ENCODE results near the gene USP1.

USP1 gene, protein sequence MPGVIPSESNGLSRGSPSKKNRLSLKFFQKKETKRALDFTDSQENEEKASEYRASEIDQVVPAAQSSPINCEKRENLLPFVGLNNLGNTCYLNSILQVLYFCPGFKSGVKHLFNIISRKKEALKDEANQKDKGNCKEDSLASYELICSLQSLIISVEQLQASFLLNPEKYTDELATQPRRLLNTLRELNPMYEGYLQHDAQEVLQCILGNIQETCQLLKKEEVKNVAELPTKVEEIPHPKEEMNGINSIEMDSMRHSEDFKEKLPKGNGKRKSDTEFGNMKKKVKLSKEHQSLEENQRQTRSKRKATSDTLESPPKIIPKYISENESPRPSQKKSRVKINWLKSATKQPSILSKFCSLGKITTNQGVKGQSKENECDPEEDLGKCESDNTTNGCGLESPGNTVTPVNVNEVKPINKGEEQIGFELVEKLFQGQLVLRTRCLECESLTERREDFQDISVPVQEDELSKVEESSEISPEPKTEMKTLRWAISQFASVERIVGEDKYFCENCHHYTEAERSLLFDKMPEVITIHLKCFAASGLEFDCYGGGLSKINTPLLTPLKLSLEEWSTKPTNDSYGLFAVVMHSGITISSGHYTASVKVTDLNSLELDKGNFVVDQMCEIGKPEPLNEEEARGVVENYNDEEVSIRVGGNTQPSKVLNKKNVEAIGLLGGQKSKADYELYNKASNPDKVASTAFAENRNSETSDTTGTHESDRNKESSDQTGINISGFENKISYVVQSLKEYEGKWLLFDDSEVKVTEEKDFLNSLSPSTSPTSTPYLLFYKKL

DNA sequence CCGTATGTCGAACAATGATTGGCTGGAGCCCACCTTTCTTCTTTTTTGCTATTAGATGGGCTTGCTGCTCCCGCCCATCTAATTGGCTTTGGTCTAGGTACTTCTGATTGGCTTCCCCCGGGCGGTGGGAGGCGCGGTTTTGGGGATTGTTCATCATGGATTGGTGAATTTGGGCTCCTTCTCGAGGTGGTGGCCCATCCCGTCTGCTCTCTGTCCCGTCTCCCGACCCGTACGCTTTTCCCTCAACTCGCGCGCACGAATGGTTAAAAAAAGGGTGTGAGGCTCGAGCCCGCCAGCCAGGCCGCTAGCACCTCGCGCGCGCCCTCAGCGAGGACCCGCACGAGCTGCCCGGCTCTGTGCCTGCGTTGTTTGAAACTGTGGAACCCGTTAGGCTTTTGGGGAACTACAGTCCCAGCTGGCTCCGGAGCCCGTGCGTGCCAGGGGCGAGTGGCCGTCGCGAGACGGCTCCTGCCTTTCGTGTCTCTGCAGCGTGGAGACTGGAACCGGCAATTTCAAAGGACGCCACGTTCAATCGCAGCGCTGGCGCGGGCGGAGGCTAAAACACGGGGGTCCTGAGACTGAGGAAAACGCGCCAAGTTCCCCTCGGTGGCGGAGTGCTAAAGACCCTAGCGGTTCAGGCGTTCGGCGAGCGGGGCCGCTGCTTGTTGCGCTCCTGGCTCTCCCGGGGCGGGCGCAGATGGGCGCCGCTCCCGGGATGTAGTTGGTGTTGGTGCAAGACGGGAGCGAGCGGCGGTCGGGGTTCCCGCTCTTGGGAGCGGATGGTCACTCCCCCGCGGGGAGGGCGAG, at the start of gene USP1:
Gene USP1, plus strand, starts transcription at position 584 of the 807 bp plus-strand sequence. CDS start 2,819 bp downstream, outside the sequence.
- peak; percentile 99 for DNase-seq

DNA sequence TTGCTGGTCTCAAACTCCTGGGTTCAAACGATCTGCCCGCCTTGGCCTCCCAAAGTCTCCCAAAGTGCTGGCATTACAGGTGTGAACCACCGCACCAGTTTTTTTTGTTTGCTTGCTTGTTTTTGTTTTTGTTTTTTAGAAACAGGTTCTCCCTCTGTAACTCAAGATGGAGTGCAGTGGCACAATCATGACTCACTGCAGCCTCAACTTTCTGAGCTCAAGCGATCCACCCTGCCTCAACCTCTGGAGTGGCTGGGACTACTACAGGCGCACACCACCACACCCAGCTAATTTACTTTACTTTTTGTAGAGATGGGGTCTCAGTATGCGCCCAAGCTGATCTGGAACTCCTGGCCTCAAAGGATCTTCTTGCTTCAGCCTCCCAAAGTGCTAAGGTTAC, 47.3 kb upstream of the USP1 start:
- DNase-seq, result no peak

DNA sequence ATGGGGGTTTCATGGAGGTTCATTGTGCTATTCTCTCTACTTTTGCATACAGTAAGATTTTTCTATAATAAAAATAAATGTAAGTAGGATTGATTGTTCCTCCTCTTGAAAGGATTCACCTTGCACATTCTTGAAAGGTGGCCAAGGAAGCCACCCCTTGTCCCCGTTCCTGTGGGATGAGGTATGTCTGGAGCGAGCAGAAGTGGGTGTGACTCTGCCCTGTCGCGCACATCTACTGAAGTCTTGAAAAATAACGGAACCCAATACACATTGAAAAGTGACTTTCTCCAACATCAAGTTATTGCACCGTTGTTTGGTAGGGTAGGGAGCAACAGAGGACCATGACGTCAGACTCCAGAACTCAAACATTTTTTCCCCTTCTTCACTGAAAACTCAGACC, 46.8 kb upstream of the USP1 start:
- DNase-seq, result no peak

DNA sequence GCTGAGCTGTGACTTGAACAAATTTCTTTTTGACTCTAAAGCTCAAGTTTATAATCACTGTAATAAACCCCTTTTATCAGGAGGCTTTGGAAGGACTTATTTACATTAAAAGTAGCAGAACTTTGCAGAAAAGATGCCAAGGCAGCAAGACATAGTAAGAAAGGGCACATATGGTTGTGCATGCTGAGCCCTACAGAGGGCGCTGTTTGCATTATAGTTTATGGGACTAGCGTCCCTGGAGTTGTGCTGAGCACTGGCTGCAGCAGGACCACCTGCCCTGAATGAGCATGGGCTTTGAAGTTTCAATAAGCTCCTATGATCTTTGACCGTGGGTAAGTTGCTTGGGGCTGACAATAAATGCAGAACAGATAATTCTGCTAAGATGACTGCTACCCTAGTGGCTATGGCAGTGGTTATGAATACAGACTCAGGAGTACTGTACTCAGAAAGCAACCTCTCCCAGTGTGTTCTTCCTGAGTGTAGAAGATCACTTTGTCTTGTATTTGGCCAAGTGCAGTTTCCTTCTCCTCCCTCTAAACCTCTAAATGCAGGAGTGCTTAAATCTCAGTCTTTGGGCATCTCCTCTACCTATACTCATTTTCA, 45.4 kb upstream of the USP1 start:
- peak; percentile 51 for DNase-seq

DNA sequence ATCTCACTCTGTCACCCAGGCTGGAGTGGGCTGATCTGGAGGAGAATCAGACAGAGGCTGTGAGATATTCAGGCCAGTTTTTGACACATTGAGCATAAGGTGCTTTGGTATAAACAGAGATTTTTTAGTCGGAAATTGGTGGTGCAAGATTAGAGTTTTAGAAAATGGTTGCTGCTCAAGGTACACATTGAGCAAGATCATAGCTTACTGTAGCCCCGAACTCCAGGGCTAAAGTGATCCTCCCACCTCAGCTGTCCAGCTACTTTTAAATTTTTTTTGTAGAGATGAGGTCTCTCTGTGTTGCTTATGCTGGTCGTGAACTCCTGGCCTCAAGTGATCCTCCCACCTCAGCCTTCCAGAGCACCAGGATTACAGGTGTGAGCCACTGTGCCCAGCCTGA, 43.9 kb upstream of the USP1 start:
- no peak for DNase-seq

DNA sequence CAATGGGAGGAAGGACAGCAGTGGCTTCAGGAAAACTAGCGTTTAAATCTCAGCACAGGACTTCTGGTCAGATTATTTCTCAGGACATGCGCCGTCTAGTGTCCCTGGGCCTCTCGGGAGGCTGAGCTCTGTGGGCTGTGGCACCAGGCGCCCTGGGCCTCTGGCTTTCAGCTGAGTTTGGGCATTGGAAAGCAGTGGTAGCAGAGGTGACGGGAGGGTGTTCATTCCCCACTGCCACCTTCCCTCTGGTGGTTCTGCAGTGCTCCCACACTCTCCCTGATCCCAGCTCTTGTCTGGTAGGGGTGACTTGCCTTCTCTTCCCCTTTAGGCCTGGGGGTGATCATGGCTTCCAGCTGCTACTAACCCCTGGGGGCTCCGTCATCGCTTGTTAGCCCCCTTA, 42.2 kb upstream of the USP1 start:
- DNase-seq, result no peak

DNA sequence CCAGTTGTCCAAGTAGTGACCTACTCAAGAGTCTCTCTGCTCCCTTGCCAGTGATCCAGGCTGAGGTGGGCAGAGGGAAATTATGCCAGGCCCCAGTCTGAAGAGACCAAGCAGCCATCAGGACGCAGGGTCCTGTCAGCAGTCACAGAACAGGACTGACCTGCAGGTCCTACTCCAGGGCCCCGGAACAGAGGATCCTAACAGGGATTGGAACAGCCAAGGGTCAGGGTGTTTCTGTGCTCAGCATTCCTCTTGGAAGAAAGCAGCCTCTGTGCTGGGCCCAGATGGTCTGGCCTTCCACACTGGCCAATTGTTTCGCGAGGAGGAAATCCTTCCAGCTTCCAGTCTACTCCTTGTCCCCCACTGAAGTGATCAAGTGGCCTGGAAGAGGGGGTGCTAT, 41.6 kb upstream of the USP1 start:
- no peak for DNase-seq

DNA sequence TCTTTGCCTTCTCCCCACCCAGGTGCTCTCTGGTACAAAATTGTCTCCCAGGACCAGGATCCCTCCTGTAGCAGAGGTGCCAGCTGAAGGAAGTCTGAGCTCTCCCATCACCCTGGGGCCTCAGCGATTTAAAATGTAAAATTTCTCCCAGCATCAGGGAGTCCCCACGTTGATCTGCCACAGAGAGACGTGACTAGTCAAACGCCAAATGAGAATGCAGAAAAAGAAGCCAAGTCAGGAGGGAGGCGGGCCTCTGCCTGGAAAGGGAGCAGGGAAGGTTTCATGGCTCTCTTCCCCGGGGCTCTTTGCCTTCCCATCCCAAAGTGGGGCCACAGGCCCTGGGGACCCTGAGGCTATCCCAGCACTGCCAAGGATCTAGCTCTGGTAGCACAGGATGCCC, 40.0 kb upstream of the USP1 start:
- DNase-seq, result no peak

DNA sequence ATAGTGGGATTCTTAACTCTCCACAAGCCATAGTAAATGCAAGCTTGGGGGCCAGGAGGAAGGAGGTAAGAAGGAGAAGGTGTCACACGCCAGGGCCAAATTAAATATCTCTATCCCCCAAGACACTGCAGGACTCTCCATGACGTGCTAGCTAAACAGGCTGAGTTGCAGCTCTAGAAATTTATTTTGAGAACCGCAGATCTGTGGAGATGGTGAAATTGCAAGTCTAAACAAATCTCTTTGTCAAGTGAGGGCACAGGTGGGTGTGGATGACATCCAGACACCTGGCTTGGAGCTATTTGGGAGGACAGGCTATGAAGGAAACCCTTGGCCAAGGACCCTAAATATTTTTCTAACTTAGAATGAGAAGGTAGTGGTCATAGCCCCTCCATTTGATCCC, 39.5 kb upstream of the USP1 start:
- DNase-seq, result no peak

DNA sequence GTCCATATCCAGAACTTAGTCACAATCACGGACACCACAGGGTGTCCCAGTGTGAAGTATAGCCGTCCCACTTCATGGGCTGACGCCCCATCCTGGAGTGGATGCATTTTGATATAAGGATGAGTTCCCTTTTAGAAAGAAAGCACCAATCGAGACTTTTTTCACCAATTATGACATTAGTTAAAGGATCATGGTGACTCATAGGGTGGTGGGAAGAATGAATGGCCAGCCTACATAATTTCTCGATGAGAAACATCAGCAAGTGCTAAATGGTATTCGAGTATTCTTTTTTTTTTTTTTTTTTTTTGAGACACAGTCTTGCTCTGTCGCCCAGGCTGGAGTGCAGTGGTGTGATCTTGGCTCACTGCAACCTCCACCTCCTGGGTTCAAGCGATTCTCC, 38.5 kb upstream of the USP1 start:
- no peak for DNase-seq

DNA sequence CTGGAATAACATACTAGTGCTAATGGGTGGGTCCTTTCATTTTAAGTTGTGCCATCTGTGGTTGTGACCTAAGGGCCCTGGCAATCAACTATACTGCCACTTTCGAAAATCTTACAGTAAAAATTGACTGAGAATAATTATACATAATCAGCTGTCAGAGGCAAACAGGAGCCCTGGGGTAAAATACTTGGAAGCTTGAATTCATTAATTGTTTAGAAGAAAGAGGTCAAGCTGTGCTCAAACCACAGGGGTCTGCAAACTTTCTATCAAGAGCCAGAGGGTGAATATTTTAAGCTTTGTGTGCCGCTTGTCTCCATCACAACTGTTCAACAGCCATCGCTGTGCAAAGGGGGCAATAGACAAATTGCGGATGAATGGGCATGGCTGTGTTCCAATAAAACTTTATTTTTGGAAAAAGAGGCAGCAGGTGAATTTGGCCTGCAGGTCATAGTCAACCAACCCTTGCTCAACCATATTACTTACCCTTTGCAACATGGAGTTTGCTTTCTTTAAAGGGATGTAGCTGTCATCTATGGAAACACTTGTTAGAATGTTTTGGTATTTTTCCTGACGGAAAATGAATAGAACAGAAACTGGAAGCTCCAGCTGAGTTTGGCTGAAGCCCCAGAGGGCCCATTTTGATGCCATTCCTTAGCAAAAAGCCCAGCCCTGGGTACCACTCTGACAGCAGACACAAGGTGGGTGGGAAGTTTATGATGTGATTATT, 35.7 kb upstream of the USP1 start:
- no peak for DNase-seq

DNA sequence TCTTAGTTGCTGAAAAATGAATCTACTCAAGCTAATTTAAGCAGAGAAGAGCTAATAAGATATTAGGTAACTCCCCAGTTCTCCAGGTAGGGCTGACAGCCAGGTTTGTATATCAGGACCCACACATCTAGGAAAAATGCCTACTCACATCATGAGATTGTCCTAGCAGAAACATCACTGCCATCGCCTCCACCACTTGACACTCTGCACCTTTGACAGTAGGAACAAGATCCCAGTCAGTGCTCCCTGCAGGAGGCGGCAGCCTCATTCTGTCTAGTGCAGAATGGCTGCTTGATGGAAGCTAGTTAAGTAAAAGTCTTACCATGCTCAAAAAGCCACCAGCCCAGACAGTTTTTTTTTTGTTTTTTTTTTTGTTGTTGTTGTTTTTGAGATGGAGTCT, 31.6 kb upstream of the USP1 start:
- no peak for DNase-seq

DNA sequence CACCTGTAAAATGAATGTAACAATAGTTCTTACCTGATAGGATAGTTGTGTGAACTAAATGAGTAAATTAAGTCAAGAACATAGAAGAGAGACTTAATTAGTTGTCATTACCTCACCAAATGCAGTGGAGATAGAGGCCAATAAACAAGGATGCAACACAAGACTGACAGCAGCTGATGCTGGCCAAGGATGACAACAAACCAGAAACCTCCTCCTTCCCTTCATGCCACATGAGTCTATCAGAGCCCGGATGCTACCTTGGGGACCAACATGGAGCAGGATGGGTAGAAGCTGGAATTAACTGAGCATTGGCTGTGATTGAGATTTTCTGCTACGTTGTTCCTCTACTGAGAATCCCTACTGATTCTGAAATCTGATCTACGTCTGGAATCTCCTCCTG, 30.3 kb upstream of the USP1 start:
- no peak for DNase-seq

DNA sequence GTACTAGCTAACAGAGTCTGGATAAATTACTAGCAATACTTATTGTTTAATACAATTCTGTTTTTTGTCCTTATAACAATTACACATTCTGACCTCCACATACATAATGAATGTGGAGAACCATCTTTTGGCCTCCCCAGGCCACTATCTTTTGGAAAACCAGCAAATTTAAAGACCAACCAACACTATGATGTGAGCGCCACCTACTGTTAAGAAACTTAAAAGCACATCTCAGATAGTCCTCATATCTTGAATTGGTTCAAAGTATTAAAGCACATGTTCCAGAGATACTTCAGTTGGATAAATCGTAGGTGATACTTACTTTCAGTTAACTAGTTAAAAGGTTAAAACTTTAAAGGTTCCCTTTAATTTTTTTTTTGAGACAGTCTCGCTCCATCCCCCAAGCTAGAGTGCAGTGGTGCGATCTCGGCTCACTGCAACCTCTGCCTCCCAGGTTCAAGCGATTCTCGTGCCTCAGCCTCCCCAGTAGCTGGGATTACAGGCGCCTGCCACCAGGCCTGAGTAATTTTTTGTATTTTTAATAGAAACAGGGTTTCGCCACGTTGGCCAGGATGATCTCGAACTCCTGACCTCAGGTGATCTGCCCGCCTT, 29.3 kb upstream of the USP1 start:
- DNase-seq, result peak; percentile 59

DNA sequence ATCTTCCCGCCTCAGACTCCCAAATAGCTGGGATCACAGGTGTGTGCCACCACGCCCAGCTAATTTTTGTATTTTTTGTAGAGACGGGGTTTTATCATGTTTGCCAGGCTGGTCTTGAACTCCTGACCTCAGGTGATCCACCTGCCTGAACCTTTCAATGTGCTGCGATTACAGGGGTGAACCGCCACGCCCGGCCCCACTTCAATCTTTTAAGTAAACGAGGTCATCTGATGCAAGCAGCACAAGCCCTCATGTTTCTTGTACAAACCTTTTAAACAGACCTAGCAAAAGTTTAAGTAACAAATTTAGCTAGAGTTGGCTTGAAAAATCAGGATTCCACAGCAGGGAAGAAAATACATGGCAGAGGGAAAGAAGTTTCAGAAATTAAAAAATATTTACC, 21.2 kb upstream of the USP1 start:
- DNase-seq, result no peak

DNA sequence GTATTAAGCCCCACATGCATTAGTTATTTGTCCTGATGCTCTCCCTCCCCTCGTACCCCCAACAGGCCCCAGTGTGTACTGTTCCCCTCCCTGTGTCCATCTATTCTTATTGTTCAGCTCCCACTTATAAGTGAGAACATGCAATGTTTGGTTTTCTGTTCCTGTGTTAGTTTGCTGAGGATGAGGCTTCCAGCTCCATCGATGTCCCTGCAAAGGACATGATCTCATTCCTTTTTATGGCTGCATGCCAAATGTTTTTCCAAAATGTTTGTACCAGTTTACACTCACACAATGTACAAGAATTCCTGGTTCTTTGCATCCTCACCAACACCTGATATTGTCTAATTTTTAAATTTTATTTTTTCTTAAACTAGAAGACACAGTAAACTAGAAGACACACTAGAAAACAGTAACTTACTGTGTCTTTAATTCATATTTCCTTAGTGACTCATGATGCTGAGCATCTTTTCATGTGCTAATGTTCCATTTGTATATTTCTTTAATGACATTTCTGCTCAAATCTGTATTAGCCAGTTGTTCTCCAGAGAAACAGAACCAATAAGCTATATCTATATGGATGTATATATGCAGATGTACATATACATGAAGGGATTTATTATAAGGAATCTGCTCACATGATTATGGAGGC, 19.4 kb upstream of the USP1 start:
- DNase-seq, result no peak

DNA sequence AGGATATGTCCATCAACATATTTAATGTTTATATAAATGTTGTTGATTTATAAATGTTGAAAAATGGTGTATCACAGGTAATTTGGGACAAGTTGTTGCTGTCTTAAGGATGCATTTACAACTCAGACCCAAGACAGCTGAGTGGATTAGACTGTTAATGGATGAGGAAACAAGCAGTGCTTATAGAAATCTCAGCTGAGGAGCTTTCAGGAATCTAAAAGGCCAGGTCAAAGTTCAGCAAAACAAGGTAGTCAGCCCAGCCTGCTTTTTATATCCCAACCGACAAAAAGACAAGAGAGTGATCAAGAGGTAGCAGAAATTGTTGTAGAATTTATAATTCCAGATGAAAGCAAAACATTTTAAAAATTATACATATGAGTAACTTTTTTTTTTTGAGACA, 16.6 kb upstream of the USP1 start:
- no peak for DNase-seq

DNA sequence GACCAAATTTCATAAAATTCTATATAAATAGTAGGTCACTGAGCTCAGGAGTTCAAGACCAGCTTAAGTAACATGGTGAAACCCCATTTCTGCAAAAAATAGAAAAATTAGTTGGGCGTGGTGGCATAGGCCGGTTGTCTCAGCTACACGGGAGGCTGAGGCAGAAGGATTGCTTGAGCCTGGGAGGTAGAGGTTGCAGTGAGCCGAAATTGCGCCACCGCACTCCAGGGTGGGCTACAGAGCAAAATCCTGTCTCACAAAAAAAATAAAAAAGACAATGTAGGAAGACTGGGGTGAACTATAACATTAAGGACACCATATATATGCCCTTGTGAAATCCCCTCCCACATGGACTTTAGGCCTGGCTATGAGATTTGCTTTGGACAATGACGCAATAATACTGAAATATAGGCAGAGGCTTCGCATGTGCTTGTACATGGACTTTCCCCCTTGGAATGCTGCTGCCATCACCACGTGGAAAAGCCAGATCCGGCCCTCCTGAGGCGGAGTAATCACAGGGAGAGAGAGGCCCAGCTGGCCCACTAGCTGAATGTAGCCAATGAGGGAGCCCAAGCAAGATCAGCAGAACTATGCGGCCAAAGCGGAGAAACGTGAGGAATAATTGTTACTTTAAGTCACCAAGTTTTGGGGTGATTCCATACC, 13.1 kb upstream of the USP1 start:
- DNase-seq, result no peak

DNA sequence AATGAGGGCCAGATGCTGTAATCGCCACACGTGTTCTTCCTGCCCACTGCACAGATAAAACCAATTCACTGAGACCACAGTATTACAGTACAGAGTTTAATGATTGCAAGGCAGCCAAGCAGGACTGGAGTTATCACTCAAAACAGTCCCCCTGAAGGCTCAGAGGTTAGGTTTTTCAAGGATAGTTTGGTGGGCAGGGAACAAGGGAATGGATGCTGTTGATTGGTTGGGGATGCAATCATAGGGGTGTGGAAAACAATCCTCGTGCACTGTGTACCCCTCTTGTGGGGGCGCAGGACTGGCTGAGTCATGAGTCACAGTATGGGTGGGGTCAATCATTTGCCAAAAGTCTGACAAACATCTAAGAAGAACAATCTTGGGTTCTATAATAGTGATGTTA, 12.4 kb upstream of the USP1 start:
- no peak for DNase-seq

DNA sequence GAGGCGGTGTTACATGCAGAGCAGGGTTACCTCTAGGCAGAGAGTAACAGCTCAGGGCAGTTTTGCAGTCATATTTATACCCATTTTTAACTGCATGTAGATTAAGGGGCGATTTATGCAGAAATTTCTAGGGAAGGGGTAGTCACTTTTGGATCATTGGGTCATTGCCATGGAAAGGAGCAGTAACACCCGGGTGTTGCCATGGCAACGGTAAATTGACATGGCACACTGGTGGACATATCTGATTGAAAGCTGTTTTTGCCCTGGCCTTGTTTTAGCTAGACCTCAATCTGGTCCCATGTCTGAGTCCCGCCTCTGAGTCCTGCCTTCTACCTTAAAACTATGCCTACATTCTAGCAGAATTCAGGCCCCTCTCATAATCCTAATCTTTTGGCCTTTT, 11.8 kb upstream of the USP1 start:
- DNase-seq, result no peak

DNA sequence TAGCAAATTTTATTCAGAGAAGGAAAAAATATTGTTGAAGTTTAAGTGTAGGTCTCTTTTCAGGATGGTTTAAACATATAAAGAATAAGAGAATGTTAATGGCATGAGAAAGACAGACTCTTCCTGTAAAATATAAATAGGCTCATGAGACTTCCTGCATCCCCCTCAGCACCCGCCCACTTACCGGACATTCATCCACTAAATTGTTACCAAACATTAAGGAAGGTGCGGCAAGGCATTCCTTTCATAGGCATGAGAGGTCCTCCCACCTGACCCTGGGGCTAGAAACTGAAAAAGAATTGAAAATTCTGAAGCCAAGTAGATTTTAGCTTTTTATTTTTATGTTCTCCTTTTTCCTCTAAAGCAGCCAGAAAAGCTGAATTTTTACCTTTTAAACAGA, 10.6 kb upstream of the USP1 start:
- no peak for DNase-seq

Measured in activated CD4-positive, alpha-beta T cell treated with anti-CD3 and anti-CD28 coated beads, Interleukin-2, Interleukin-6, amounts not matched to agents 100 ng/mL and 50 ng/mL, durations not matched to agents 16 hours and 8 hours (primary cell).